ENCODE measurements around the gene ING3.

Gene ING3

GRCh38 chr7:120985130-120985758, 34.7 kb downstream of the ING3 start:
- Histone ChIP-seq H3K9me3 (ENCODE audit: insufficient read depth, low read length) (no peaks in the 10 kb centered on the region), H3K4me3 (ENCODE audit: insufficient read depth, low read length, poor library complexity, severe bottlenecking) (no peak overlapping the region), H3K79me2 (ENCODE audit: insufficient read depth, low read length) (no peaks in the 10 kb centered on the region), H3K9me2 (replicated peaks; ENCODE audit: insufficient read depth, low read length) (no peaks in the 10 kb centered on the region), H4K20me1 (ENCODE audit: low read depth, low read length) (no peaks in the 10 kb centered on the region), H3K27me3 (ENCODE audit: low read length) (no peaks in the 10 kb centered on the region), H3F3A (ENCODE audit: insufficient read depth) (no peaks in the 10 kb centered on the region), H3K9ac (ENCODE audit: low read length) (no peak overlapping the region), H3K36me3 (ENCODE audit: low read length) (no peaks in the 10 kb centered on the region), H2AFZ (ENCODE audit: low read depth, low read length, severe bottlenecking) (no peak overlapping the region), H3K4me2 (ENCODE audit: low read depth, low read length, poor library complexity, severe bottlenecking) (no peak overlapping the region), H3K27ac (ENCODE audit: low read depth, low read length) (no peak overlapping the region)
- TF ChIP-seq CTCF (IDR thresholded peaks at IDR 0.05; ENCODE audit: insufficient read depth, low read length, poor library complexity, severe bottlenecking) (no peak), EZH2phosphoT487 (conservative IDR thresholded peaks at IDR 0.05; ENCODE audit: low read length) (no peak)

GRCh38 chr7:120985839-120986238, 35.3 kb downstream of the ING3 start:
- no peaks in the 10 kb centered on the region for H3K79me2 ChIP-seq (ENCODE audit: insufficient read depth, low read length)
- H3K4me2 ChIP-seq (ENCODE audit: low read depth, low read length, poor library complexity, severe bottlenecking), result no peak overlapping the region
- no peaks in the 10 kb centered on the region for H3F3A ChIP-seq (ENCODE audit: insufficient read depth)
- no peaks in the 10 kb centered on the region for H3K36me3 ChIP-seq (ENCODE audit: low read length)
- no peak for TF ChIP-seq EZH2phosphoT487 (conservative IDR thresholded peaks at IDR 0.05; ENCODE audit: low read length)
- no peak for TF ChIP-seq CTCF (IDR thresholded peaks at IDR 0.05; ENCODE audit: insufficient read depth, low read length, poor library complexity, severe bottlenecking)
- H3K9ac ChIP-seq (ENCODE audit: low read length), result no peak overlapping the region
- H4K20me1 ChIP-seq (ENCODE audit: low read depth, low read length), result no peaks in the 10 kb centered on the region
- H3K9me2 ChIP-seq (replicated peaks; ENCODE audit: insufficient read depth, low read length), result no peaks in the 10 kb centered on the region
- H2AFZ ChIP-seq (ENCODE audit: low read depth, low read length, severe bottlenecking), result no peak overlapping the region
- no peaks in the 10 kb centered on the region for H3K27me3 ChIP-seq (ENCODE audit: low read length)
- H3K9me3 ChIP-seq (ENCODE audit: insufficient read depth, low read length), result no peaks in the 10 kb centered on the region
- H3K4me3 ChIP-seq (ENCODE audit: insufficient read depth, low read length, poor library complexity, severe bottlenecking), result no peak overlapping the region
- no peak overlapping the region for H3K27ac ChIP-seq (ENCODE audit: low read depth, low read length)

- Histone ChIP-seq H4K20me1 (ENCODE audit: low read depth, low read length) (no peaks in the 10 kb centered on the region), H3K9ac (ENCODE audit: low read length) (no peak overlapping the region), H3K27me3 (ENCODE audit: low read length) (no peaks in the 10 kb centered on the region), H2AFZ (ENCODE audit: low read depth, low read length, severe bottlenecking) (no peak overlapping the region), H3K9me3 (ENCODE audit: insufficient read depth, low read length) (no peaks in the 10 kb centered on the region), H3K79me2 (ENCODE audit: insufficient read depth, low read length) (no peaks in the 10 kb centered on the region), H3K9me2 (replicated peaks; ENCODE audit: insufficient read depth, low read length) (no peaks in the 10 kb centered on the region), H3F3A (ENCODE audit: insufficient read depth) (no peaks in the 10 kb centered on the region), H3K4me3 (ENCODE audit: insufficient read depth, low read length, poor library complexity, severe bottlenecking) (no peak overlapping the region), H3K36me3 (ENCODE audit: low read length) (no peaks in the 10 kb centered on the region), H3K4me2 (ENCODE audit: low read depth, low read length, poor library complexity, severe bottlenecking) (no peak overlapping the region), H3K27ac (ENCODE audit: low read depth, low read length) (no peak overlapping the region)
- TF ChIP-seq CTCF (IDR thresholded peaks at IDR 0.05; ENCODE audit: insufficient read depth, low read length, poor library complexity, severe bottlenecking) (no peak), EZH2phosphoT487 (conservative IDR thresholded peaks at IDR 0.05; ENCODE audit: low read length) (no peak)
These were observed 36.1 kb downstream of the ING3 start for GRCh38 chr7:120986650-120987049.
